DMS153 treated with DMSO at 0.1 percent for 48 hours (cell line): Measurements from ENCODE around the gene EQTN.
A peak's percentile ranks its signal among the peaks of the same experiment; 100 is the strongest.

Experiments used
- DNase-seq: peaks from one replicate; lab custom pipeline; 2025; ENCODE audit not compliant: unreplicated experiment; lab: John Stamatoyannopoulos, UW

Gene EQTN

DNA sequence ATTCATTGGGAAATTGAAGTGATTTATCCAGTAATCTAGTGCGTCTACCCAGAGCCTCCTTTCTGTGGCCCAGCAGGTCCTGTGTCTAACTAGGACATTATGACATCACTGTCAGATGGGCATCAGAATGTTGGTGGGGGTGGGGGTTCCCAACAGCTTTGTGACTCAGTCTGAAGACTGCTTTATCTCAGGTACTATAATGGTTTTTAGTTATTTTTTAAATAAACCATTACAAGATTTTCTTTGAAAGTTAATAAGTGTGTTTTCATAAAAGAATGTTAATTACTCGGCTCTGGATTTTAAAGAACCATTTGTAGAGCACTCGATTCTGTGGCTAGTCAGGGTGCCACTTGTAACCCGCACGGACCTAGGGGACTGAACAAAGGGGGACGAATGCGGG, at the start of gene EQTN:
Gene EQTN, minus strand, starts transcription at position 101 of the 400 bp plus-strand sequence. Its CDS starts 95 bp downstream, at position 6.
- DNase-seq, result no peak

- DNase-seq, result no peak
These were observed 47.8 kb upstream of the EQTN start for GRCh38 chr9:27344776-27345175.

DNA sequence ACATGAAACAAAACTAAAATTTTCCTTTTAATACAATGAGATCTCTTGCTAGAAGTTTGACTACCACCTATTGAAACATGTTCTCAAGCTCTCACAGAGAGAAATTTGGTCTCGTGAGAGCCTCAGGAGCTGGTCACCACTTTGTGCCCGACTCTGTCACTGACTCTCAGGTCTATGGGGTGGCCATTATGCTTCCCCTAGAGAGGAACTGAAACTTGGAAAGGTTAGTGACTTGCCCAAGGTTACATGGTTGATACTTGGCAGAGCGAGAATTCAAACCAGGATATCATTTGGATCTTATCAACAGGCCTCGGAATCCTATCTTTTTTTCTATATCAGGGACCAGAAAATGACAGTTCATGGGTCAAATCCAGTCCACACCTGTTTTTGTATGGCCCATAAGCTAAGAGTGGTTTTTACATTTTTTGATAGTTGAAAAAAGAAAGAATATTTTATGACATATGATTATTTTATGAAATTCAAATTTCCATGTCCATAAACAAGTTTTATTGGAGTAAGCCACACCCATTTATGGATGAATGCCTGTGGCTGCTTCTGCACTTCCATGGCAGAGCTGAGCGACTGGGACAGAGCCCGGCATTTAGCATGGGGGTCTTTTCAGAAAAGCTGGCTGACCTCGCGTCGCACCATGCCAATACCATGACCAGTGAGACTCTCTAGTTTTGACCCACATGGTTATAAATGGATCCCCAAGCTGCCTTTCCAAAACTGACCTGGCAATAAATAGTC, 44.8 kb upstream of the EQTN start:
- DNase-seq, result no peak

GRCh38 chr9:27340961-27341511, 44.1 kb upstream of the EQTN start:
- DNase-seq, result no peak

DNA sequence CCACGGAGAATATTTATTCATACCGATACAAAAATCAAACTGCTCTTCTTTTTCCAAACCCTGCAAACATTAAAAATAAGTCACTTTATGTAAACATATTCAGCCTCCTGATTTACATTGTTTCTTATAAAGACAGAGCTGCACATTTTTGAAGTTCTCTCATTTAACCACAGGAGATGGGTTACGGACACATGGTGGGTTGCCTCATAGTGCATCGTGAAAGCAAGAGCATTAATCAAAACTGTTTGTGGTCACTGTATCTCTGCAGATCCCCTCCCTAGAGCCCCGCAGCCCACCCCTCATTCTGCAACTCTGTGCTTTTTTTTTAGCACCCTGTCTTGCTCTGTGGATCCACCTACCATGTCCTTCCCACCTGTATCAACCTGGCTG, 43.3 kb upstream of the EQTN start:
- no peak for DNase-seq

GRCh38 chr9:27339661-27340284, 42.8 kb upstream of the EQTN start:
- no peak for DNase-seq

DNA sequence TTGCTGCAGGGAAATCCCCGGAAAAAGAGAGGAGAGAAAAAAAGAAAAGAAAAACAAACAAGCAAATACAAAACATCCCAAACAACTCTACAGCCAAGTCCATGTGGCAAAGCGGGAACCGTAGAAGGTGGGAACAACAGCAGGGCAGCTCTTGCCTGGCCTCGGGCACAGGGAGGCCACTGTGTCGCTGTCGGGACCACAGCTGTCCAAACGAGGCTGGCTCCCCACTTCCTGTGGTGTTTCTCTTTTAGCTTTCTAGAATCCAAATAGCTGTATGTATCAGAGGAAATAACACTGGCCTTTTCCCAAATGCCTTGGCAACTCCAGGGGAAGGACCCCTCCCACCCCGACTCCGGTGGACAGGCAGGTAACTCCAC, 41.6 kb upstream of the EQTN start:
- DNase-seq, result no peak

DNA sequence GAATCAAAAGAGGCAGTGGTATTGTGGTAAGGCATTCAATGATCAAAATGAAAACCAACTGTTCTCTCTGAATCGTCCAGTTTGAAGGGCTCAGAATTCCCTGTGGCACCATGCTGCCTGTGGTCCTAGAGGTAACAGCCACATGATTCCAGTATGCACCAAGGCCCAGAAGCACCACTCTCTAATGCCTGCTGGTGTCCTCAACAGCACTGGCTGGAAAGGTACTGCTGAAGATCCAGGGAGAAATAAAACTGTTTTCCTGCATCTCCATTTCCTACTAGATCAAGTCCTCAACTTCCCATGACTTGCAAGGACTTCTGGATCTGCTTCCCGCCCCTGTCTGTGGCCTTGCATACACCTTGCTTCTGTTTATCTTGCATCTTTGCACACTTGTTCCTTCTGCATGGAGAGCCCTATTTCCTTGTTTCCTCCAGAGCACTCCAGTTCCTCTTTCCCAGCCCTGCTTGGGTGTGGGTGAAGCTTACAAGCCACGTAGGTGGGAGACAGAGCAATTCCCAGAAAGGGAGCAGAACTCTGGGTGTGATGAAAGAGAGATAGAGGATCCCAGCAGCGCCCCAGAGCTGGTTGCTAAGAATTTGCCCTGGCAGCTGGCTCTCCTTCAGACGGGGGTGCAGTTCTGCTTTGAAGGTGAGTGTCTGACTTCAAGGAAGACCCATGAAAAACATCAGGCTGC, 41.0 kb upstream of the EQTN start:
- no peak for DNase-seq

GRCh38 chr9:27337236-27337635, 40.3 kb upstream of the EQTN start:
- DNase-seq, result no peak

DNA sequence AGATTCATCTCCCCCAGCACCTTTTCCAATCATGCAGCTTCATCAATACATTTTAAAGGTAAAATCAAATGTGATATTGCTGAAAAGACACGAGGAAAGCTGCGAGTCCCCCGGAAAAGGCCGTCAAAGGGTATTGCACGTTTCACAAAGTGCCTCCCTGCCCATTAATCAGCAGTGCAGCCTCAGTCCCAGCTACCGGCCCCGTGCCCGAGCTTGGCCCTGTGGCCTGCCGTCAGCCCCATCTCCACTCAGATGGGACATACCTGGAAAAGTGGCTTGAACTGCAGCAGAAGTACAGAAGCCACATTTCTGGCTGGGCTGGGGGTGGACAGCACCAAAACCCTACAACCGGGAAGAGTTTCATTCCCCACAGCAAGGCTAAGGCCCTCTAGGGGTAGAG, 39.9 kb upstream of the EQTN start:
- DNase-seq, result no peak

DNA sequence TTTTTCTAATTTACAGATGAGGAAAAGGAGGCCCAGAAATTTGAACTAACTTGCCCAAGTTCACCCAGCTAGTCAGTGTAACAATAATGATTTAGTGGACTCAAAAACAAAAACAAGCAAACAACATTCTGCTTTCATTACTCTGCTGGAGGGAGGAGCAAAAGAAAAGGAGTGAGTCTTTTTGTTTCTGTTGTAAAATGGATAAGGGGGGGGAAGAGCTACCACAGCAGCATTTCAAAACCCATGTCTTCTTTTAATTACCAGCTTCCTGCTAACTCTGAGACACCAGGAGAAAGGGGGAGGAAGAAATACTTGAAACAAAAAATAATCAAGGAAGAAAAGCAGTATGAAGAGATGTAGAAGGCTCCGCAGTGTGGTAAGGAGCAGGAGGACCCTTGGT, 39.2 kb upstream of the EQTN start:
- no peak for DNase-seq

DNA sequence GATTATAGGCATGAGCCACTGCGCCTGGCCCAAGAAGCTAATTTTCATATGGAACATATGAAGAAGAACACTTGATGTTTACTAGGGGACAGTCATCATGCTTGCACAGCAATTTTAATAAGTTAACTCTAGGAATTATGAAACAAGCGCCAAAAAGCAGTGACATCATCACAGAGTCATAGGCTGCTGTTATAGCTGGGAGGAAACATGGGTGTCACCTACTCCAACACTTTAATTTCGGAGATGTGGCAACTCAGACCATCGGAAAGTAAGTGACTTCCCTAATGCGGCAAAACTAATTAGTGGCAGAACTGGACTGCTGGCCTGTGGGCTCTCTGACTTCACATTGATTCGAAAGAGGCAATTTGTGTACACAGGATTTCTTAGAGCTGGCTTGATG, 38.1 kb upstream of the EQTN start:
- no peak for DNase-seq

GRCh38 chr9:27333241-27334052, 36.5 kb upstream of the EQTN start:
- peak; percentile 72 for DNase-seq

DNA sequence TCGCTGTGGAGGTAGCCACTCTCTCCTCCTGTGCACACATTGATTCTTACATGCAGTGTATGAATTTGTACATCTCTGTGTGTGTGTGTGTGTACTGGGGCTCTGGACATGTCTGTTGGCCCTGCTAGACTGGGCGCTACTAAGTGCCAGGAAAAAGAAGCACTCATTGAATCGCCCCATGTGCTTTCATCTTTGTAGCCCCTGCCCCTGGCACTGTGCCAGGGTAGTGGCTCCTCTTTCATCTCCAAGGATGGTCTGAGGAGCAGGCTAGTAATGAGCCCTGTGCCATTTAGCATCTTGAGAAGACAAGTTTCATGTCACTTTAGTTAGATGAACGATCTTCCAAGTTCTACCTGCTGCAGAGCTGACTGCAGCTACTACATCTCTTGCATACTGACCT, 34.4 kb upstream of the EQTN start:
- DNase-seq, result no peak

DNA sequence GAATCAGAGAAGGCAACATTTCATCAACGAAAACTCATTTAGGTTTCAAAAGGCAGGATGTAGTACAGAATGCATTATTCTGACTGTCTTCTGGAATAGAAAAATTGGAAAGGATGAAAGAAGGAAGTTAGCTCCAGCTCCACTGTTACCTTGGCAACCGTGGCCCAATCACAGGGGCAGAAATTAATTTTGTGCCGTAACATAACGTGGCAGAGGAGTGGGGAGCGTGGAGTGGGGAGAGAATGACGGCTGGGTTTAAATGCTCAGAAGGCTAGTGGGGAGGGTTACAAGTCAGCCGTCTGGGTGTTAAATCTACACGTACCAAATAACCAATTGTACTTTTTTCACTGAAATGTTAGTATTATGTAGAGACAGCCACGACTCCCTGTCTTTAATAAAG, 32.3 kb upstream of the EQTN start:
- no peak for DNase-seq

DNA sequence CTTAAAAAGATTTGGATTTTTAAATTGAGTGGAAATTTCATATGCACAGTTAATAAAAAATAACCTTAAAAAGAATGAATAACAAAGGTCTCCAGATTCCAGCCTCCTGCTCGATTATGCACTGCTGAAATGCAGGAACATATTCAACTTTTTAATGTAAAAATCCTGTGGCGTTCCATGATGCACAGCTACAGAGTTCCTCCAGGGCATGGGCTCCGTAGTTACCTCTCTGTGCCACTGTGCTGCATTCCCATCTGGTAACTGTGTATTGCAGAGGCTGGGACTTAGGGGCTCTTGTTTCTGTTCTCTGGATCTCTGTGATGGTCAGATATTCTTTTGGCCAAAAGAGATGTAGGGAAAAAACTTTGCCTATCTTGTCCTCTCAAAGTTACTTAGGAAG, 31.5 kb upstream of the EQTN start:
- DNase-seq, result no peak

- DNase-seq, result no peak
These were observed 14.2 kb upstream of the EQTN start for GRCh38 chr9:27311184-27311583.

GRCh38 chr9:27310582-27310981, 13.6 kb upstream of the EQTN start:
- no peak for DNase-seq

DNA sequence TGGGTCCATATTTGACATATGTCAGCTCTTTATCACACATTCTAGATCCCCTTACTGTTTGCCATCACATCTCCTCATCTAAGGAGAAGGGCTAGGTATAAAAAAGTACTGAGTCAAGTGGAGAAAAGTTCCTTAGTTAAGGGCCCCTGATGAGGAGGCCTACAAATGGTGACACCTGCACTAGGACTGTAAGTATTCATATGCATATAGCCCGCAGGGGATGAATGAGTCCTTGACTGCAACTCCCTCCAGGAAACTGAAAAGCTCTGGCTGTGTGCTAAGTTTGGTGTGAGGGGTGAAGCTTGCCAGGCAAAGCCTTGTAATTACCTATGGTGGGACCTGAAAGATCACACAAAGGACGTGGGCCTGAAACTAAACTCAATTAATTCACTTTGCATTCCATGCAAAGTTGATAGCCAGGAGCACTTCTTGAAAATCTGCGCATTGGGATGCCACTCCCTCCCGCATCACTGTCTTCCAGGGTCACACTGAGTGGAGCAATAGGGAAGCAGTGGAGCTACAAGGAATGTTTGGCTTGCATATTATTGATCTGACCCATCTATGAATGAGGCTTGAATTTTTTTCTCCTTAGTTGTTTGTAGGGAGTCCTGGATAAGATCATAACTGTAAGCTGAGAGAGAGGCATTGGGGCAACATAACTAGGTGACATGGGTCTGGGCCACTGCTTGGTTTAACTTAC, 11.9 kb upstream of the EQTN start:
- DNase-seq, result no peak

- no peak for DNase-seq
These were observed 7.6 kb upstream of the EQTN start for GRCh38 chr9:27304521-27304920.

DNA sequence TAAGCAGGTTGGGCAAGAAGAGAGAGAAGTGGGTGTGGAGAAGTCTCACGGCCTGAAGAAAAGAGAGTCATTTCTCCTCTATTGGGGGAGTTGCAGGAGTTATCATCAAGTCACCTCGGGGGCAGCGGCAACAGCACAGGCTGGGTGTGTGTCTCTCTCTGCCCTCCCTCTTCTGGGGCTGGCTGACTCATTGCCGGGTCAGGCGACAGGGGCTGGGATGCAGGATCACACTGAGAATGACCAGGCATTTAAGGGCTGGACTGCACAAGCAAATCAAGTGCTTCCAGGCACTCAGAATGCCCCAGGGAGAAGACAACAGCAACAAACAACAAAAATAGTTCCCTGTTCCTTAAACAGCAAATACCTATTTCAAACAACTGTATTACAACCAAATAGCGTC, 6.3 kb upstream of the EQTN start:
- no peak for DNase-seq
